Skin of body (tissue), 2 donors: ENCODE results near the gene ABLIM3. TPM values are rescaled to one million over a fixed set of nuclear protein-coding genes. Genes with fewer than 3 reads are reported as not detected.
"Not testable (repeated sequence)": the region's sequence is repeated elsewhere in the genome, so short reads cannot be mapped to it uniquely, and the experiment has no call there.

ENCODE experiments used
- DNase-seq: peaks from one replicate; lab custom pipeline; 2025; lab: John Stamatoyannopoulos, UW
- total RNA-seq: library from RNA; depleted of rRNA; stranded (reverse); fragments of >200 nt; gene quantifications from one replicate; pipeline ENCODE4 v1.2.3, GENCODE V29; 2014

The ABLIM3 gene
- total RNA-seq, 1 donor from 2014 or later: 7.9 TPM

GRCh38 chr5:149254506-149254905 lies 113.2 kb downstream of the ABLIM3 start:
- no peak for DNase-seq

GRCh38 chr5:149256451-149256850 lies 115.2 kb downstream of the ABLIM3 start:
- no peak for DNase-seq

DNA sequence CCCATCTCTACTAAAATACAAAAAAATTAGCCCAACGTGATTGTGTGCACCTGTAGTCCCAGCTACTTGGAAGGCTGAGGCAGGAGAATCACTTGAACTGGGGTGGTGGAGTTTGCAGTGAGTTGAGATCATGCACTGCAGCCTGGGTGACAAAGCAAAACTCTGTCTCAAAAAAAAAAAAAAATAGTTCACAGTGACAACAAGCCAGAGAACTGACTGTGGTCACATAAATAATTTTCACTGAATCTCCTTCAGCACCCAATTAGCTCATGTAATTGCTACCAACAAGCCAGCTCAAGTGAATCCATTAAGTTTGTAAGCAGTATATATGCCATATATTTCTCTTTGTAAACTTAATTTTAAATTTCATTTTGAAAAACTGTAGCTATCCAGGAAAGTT lies 115.8 kb downstream of the ABLIM3 start:
- DNase-seq: no peak

DNA sequence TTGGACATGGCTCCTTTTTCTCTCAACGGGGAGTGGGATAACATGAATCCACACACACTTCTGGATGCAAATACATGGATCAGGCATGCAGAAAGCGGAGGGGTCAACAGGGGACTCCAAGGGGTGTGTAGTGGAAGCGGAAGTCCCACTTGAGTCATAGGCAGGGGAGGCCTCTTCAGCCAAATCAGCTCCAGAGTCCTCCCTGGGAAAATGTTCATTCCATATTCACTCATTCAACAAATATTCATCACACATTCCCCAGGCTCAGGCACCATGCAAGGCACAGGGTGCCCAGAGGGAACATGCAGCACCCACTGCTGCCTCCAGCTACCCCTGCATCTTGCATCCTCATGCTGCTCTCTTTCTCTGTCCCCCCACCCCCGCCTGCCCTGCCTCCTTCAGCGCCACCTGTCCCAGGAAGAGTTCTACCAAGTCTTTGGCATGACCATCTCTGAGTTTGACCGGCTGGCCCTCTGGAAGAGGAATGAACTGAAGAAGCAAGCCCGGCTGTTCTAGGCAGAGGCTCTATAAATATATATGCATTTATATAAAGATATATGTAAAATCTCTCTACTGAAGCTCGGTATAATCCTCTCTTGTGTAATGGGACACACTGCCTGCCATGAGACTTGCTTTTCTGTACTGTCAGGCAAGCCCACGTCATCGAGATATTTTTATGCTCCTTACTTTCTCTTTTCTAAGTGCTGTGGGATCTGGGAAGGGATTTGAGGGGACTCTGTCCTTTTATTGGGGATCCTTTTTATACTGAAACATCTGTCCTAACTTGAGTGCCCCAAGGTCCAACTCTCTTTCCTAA lies 116.8 kb downstream of the ABLIM3 start:
- DNase-seq: no peak

- DNase-seq: no peak
Observed at GRCh38 chr5:149260761-149261160, 119.5 kb downstream of the ABLIM3 start.

GRCh38 chr5:149261246-149261645 lies 120.0 kb downstream of the ABLIM3 start:
- no peak for DNase-seq

GRCh38 chr5:149262315-149262714 lies 121.0 kb downstream of the ABLIM3 start:
- DNase-seq: no peak

- DNase-seq: no peak
Observed at GRCh38 chr5:149264439-149265067, 123.3 kb downstream of the ABLIM3 start.

GRCh38 chr5:149265068-149265465 lies 123.8 kb downstream of the ABLIM3 start:
- DNase-seq: no peak

GRCh38 chr5:149265597-149265996 lies 124.3 kb downstream of the ABLIM3 start:
- no peak for DNase-seq

DNA sequence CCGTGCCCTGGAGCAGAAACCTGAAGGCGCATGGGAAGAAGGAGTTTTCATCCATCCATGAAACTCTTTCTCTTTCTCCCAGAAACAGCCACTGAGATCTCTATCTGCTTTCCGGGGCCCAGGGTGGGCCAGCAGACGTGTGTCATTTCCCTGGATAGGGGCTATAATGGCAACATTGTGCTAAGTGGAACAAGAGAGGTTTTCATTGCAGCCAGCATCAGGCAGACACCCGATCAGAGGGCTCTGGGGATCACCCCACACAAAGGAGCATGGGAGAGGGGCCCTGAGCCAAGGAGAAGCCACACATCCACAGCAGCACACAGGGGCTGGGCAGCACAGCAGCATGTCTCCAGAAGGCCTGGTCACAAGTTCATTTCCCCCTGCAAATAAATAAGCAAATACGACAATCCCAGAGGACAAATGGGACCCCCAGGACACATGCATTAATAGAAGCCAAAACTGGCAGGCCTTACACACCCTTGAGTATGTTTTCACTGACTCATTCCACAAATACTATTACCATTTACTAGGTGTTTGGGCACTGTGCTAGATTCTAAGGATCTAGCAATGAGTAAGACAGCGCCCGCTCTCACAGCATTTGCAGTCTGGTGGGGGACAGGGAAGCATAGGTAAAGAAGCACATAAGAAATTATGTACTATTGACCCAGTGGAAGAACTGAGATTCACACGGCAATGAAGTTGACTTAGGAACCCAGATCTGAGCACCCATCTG lies 126.1 kb downstream of the ABLIM3 start:
- DNase-seq: no peak

- no peak for DNase-seq
Observed at GRCh38 chr5:149268928-149269557, 127.8 kb downstream of the ABLIM3 start.

- no peak for DNase-seq
Observed at GRCh38 chr5:149271195-149271715, 130.0 kb downstream of the ABLIM3 start.

DNA sequence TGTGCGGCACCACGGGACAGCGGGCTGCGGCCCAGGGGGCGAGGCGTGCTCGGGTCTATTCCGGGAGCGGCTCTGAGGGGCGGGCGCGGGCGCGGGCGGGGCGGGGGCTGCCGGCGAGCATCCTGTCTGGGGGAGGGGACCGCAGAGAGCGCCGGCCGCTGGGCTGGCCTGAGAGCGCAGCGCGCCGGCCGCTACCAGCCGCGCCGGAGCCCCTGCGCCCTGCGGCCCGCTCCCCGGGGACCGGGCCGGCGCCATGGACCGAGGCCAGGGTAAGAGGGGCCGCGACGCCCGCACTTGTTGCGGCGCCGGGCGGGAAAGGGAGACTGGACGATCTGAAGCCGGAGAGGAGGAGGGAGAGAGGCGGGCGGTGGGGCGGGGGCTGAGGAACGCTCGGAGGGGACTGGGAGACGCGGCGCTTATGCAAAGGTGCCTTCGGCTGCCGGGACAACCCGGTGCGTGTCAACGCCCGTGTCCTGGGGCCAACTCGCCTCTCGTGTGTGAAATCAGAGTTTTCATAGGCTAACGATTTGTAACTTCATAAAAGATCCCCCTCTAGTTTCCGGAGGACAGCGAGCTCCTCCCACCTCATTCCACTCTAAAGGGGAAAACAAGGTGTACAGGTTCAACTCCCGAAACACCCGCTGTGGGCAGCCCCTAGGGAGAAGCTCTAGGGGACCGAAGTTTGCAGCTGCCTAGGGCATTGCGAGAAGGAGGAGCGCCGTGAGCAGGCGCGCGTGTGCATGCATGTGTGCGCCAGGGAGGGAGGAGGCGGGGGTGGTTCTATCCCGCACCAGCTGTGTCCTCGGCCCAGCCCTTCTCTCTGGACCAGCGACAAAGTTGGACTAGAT lies 130.6 kb downstream of the ABLIM3 start, which contains the start of gene AFAP1L1:
Gene AFAP1L1, plus strand, starts transcription at position 144 of the 848 bp plus-strand sequence. Its CDS starts 110 bp downstream, at position 254.
- peak; percentile 19 for DNase-seq

- not testable (repeated sequence) for DNase-seq
Observed at GRCh38 chr5:149272781-149273180, 131.5 kb downstream of the ABLIM3 start.

- no peak for DNase-seq
Observed at GRCh38 chr5:149273237-149273636, 131.9 kb downstream of the ABLIM3 start.

GRCh38 chr5:149273950-149274349 lies 132.7 kb downstream of the ABLIM3 start:
- DNase-seq: no peak

DNA sequence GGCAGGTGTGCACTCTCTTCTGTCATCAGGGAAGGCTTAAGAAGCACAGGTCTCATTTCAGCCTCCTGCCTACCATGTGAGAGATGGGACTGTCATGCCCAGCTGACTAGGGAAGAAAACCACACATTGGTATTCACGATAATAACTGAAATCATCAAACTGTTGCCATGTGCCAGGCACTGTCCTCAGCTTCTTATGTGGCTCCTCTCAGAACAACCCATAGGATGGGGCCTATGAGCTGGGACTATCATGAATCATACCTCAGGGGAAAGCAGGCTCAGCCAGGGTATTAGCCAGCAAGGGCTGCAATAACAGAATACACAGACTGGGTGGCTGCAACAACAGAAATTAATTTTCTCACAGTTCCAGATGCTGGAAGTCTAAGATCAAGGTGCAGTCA lies 133.6 kb downstream of the ABLIM3 start:
- no peak for DNase-seq

DNA sequence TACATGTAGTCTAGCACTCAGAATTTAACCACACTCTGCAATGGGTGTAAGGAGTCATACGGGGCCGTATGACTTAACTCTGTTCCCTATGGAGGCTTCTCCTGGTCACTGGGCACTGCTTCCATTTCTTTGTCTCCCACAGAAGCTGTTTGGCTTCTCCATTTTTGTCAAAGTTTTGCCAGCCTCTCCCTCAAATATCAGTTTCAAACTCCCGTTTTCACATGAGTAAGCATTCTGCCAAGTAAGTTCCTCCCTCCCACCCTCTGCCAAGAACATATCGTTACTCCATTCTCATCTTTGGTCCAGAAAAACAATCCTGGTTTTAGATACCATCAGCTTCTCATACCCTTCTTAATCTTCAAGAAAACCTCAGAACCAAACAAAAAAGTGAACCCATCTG lies 136.5 kb downstream of the ABLIM3 start:
- no peak for DNase-seq

GRCh38 chr5:149278451-149279210 lies 137.3 kb downstream of the ABLIM3 start:
- no peak for DNase-seq
